GM12878 (cell line): ENCODE results near the gene ICE1. TPM values are rescaled to one million over a fixed set of nuclear protein-coding genes. Genes with fewer than 3 reads are reported as not detected.

Source experiments
- ATF2 ChIP-seq: IDR thresholded peaks from 2 replicates; pipeline ENCODE4 v1.6.1; 2012; ENCODE audit warnings: low read length, inconsistent platforms
- BCL11A ChIP-seq: IDR thresholded peaks from 2 replicates; pipeline ENCODE4 v1.6.1; 2011; ENCODE audit warnings: low read depth, low read length
- BRCA1 ChIP-seq: IDR thresholded peaks from 2 replicates; pipeline ENCODE4 v1.6.1; 2011; ENCODE audit warnings: low read depth, low read length, improper control_type of control experiment
- CBX5 ChIP-seq: sonication (generic); IDR thresholded peaks from 2 replicates; pipeline ENCODE4 v1.6.1; 2016; ENCODE audit warnings: low read depth, moderate library complexity, mild to moderate bottlenecking, inconsistent platforms
- CEBPB ChIP-seq, 2 experiments: fragments of 150-350 bp in 1 of 2; IDR thresholded peaks; 2 replicates each; pipeline ENCODE4 v1.6.1; 2012 to 2014; ENCODE audit warnings: low read depth in 2 of 2, low read length in 2 of 2, borderline replicate concordance in 1 of 2, inconsistent platforms in 1 of 2
- E2F4 ChIP-seq: IDR thresholded peaks from 2 replicates; pipeline ENCODE4 v1.6.1; 2012; ENCODE audit warnings: low read depth, low read length, improper control_type of control experiment
- EZH2 ChIP-seq: IDR thresholded peaks from 2 replicates; pipeline ENCODE4 v1.6.1; 2012; ENCODE audit warnings: low read depth, mild to moderate bottlenecking, control low read depth, inconsistent platforms, low read length, borderline replicate concordance; ENCODE audit not compliant: control insufficient read depth
- GABPA ChIP-seq: IDR thresholded peaks from 2 replicates; pipeline ENCODE4 v1.6.1; 2014; ENCODE audit warnings: antibody characterized with exemption, low read depth, mild to moderate bottlenecking, inconsistent platforms
- IKZF1 ChIP-seq: fragments of 450-650 bp; conservative IDR thresholded peaks from 2 replicates; pipeline ENCODE4 v1.6.1; 2017; ENCODE audit warnings: antibody characterized with exemption, mild to moderate bottlenecking
- MTA2 ChIP-seq: fragments of 450-650 bp; IDR thresholded peaks from 2 replicates; pipeline ENCODE4 v1.6.1; 2016; ENCODE audit warnings: low read depth, mild to moderate bottlenecking, moderate library complexity
- MYB ChIP-seq: fragments of 150-350 bp; IDR thresholded peaks from 2 replicates; pipeline ENCODE4 v1.6.1; 2014; ENCODE audit warnings: mild to moderate bottlenecking, low read depth, low read length, borderline replicate concordance
- NFYB ChIP-seq: IDR thresholded peaks from 2 replicates; pipeline ENCODE4 v1.6.1; 2011; ENCODE audit warnings: low read depth, mild to moderate bottlenecking, low read length, improper control_type of control experiment, moderate library complexity; ENCODE audit not compliant: insufficient read depth
- PRDM15 ChIP-seq: fragments of 450-650 bp; formaldehyde crosslinking; IDR thresholded peaks from 2 replicates; pipeline ENCODE4 v1.4.0; 2020; ENCODE audit warnings: mild to moderate bottlenecking, moderate library complexity
- RCOR1 ChIP-seq: conservative IDR thresholded peaks from 2 replicates; pipeline ENCODE4 v1.6.1; 2012; ENCODE audit warnings: low read depth, low read length, improper control_type of control experiment
- SIN3A ChIP-seq: IDR thresholded peaks from 2 replicates; pipeline ENCODE4 v1.6.1; 2012; ENCODE audit warnings: low read depth, low read length, improper control_type of control experiment
- SIX5 ChIP-seq: IDR thresholded peaks from 2 replicates; pipeline ENCODE4 v1.6.1; 2011; ENCODE audit warnings: mild to moderate bottlenecking, low read depth, low read length, moderate library complexity; ENCODE audit not compliant: severe bottlenecking
- SMAD1 ChIP-seq: fragments of 450-650 bp; IDR thresholded peaks from 2 replicates; pipeline ENCODE4 v1.6.1; 2018; ENCODE audit warnings: mild to moderate bottlenecking, low read depth; ENCODE audit not compliant: partially characterized antibody
- TBL1XR1 ChIP-seq: IDR thresholded peaks from 2 replicates; pipeline ENCODE4 v1.6.1; 2012; ENCODE audit warnings: low read depth, low read length, improper control_type of control experiment
- ZNF217 ChIP-seq: fragments of 450-650 bp; IDR thresholded peaks from 2 replicates; pipeline ENCODE4 v1.6.1; 2017; ENCODE audit warnings: antibody characterized with exemption, mild to moderate bottlenecking
- ZNF592 ChIP-seq: fragments of 450-650 bp; IDR thresholded peaks from 2 replicates; pipeline ENCODE4 v1.6.1; 2017; ENCODE audit warnings: mild to moderate bottlenecking, moderate library complexity
- polyA plus RNA-seq, 11 experiments: library from polyadenylated mRNA; depleted of rRNA in 4 of 11; unstranded in 6 of 11; stranded (reverse) in 5 of 11; fragments of >200 nt; fragmentation: Nextera tagmentation in 4 of 11; fragmentation: Illumina TruSeq in 1 of 11; extraction: Ambion mirVana in 4 of 11; extraction: Trizol in 1 of 11; gene quantifications; 1 replicate in 1 of 11; 2 replicates in 10 of 11; pipeline versions ENCODE4 v1.2.1 to v1.2.3, GENCODE V29; 2011 to 2016; ENCODE audit warnings: inconsistent platforms in 2 of 11, missing spikeins in 2 of 11, low read depth in 1 of 11
- total RNA-seq, 4 experiments: library from RNA; depleted of rRNA in 3 of 4; stranded (reverse); fragments of >200 nt in 3 of 4; fragmentation: Illumina TruSeq in 1 of 4; extraction: Trizol in 1 of 4; gene quantifications; 2 replicates each; pipeline versions ENCODE4 v1.2.1 to v1.2.3, GENCODE V29; 2013 to 2021
- TF ChIP-seq, protein P1 (sequence below): IDR thresholded peaks from 2 replicates; pipeline ENCODE4 v1.6.1; 2012; ENCODE audit warnings: low read depth, low read length, improper control_type of control experiment

ICE1 gene
- total and polyA plus RNA-seq, 10 of the 15 experiments (the other 5 are each of a cell fraction or from before 2014, with no cell fraction given) = 3.8 to 31.4 (median 18.9) TPM

DNA sequence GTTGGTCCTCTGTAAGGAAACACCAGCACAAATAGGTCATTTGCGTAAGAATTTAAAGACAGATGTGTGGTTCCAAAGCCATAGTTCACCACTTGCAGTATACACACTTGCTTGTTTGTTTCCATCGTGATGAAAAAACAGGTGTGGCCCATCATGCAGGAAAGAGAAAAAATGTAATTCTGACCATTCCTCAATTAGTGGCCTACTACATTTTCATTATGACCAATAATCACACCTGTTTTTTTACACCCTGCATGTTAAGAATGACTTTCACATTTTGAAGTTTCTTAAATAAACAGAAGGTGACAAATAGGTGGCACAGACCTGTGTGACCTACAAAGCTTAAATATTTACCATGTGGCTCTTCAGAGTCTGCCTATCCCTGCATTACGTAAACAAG is 2.2 kb upstream of the ICE1 start (continued):
- TF ChIP-seq SIX5 = no peak
- no peak for TF ChIP-seq CBX5
- TF ChIP-seq BCL11A = 0 out of 2 replicates have a peak, but pooled peaks have one; percentile 48
- peak; percentile 94 for TF ChIP-seq MTA2
- no peak for TF ChIP-seq EZH2
- TF ChIP-seq NFYB = no peak
- no peak for TF ChIP-seq CEBPB (IDR thresholded peaks at IDR 0.05; ENCODE audit: borderline replicate concordance in 1 of 2, low read depth in 2 of 2, low read length in 2 of 2)
- TF ChIP-seq PRDM15 (CRISPR knock-in tag) = no peak
- TF ChIP-seq ZNF217 = 0 out of 2 replicates have a peak, but pooled peaks have one; percentile 23
- no peak for TF ChIP-seq RCOR1
- no peak for TF ChIP-seq BRCA1
- no peak for TF ChIP-seq ATF2
- no peak for TF ChIP-seq ZNF592
- TF ChIP-seq GABPA = no peak
- no peak for TF ChIP-seq SMAD1
- TF ChIP-seq, protein P1, sequence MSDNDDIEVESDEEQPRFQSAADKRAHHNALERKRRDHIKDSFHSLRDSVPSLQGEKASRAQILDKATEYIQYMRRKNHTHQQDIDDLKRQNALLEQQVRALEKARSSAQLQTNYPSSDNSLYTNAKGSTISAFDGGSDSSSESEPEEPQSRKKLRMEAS = no peak
- TF ChIP-seq E2F4 = no peak
- TF ChIP-seq SIN3A = no peak
- TF ChIP-seq TBL1XR1 = no peak
- TF ChIP-seq MYB = no peak
- TF ChIP-seq IKZF1 = peak; percentile 62
